SK-N-MC (cell line): ENCODE measurements around the gene HMGXB3.

Experiments used
- EZH2 ChIP-seq: fragments of 200-600 bp; sonication (generic); IDR thresholded peaks from one replicate; pipeline ENCODE4 v1.6.1; 2017; ENCODE audit warnings: antibody characterized with exemption
- FOXP2 ChIP-seq: optimal IDR thresholded peaks from 2 replicates; pipeline ENCODE3; 2011; ENCODE audit warnings: mild to moderate bottlenecking, moderate library complexity; ENCODE audit not compliant: insufficient read depth; ENCODE audit errors: extremely low read length, control extremely low read depth

DNA sequence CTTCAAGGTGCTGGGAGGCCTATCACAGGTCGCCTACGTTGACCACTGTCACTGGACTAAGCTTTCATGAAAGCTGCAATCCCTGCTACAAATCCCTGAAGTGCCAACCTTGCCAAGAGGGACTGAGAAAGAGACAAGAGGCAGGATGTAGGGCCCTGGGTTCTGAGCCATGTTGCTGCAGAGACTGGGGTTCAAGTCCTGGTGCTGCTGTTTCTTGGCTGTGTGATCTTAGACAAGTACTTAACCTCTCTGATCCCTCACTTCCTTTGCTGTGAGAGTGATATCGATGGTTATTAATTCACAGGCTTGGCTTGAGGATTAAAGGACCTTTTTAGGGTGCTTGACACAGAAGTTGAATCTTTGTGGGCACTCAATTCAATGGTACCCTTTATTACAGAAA, 70.3 kb downstream of the HMGXB3 start:
- TF ChIP-seq FOXP2: no peak
- TF ChIP-seq EZH2: no peak
